Measurements from ENCODE around the gene KIF3A. TPM values are rescaled to one million over a fixed set of nuclear protein-coding genes. Genes with fewer than 3 reads are reported as not detected.

KIF3A gene
- total RNA-seq, 6 experiments from 2014 or later, result 1.3 to 4.2 (median 2.1) TPM

GRCh38 chr5:132773114-132773513, 35.8 kb upstream of the KIF3A start:
- no peaks in the 10 kb centered on the region for H3K9me3 ChIP-seq
- peaks cover 0 to 5% (median 0%) of the 10 kb centered on the region in 4 donors for H3K4me1 ChIP-seq
- no peak for DNase-seq
- WGBS (ENCODE audit: insufficient coverage, low coverage, low lambda C conversion rate, missing lambda C conversion rate), result 100% methylated on average over 2 of the region's 5 CpGs
- no peak for ATAC-seq
- H3K4me3 ChIP-seq, result no peak overlapping the region
- H3K27me3 ChIP-seq, result no peaks in the 10 kb centered on the region
- H3K36me3 ChIP-seq, result no peaks in the 10 kb centered on the region
- TF ChIP-seq CTCF (IDR thresholded peaks at IDR 0.05) (no peak), POLR2A (IDR thresholded peaks at IDR 0.05) (no peak)
- intact Hi-C loops (cut with DNase I), result no loop called here
- H3K27ac ChIP-seq, result no peak overlapping the region

DNA sequence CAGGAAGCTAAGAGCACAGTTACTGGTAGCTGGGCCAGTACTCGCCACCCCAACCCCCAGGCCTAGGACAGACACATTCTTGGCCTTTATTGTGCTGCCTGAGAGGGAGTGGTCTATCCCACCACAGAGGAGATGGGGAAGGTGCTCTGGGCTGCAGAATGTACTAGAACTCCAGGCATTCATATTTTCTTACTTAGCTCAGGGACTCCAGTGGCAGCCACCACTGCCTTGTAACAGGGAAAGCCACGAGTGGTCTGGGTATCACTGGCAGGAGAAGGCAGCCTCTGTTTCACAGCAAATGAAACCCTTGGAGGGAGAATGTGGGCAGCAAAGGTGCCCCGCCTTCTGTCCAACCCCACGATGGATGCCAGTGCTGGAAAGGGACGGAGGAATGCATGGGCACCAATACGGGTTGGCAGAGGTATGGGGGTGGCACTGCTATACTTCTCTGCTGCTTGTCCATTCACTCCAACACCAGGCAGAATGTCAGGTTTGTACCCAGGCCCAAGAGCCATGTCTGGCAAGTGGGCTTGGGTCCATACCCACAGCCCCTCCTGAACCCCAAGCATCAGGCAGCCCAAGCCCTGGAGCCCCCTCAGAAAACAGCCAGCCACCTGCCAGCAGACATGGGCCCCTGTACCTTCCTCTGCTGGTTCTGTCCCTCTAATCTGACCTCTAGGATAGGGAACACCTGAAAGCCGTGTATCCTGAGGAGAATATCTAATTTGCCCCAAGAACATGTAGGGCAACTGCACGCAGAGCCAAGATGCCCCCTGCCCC, 35.1 kb upstream of the KIF3A start:
- ATAC-seq (no peak), DNase-seq (no peak)
- intact Hi-C loops (cut with DNase I), result no loop called here
- no peaks in the 10 kb centered on the region for H3K4me1 ChIP-seq
- TF ChIP-seq CTCF (IDR thresholded peaks at IDR 0.05) (no peak), POLR2A (IDR thresholded peaks at IDR 0.05) (no peak)
- no peak overlapping the region for H3K4me3 ChIP-seq
- no peaks in the 10 kb centered on the region for H3K9me3 ChIP-seq
- WGBS (ENCODE audit: insufficient coverage, low coverage, low lambda C conversion rate, missing lambda C conversion rate), result 89% methylated on average over 4 of the region's 8 CpGs
- H3K27ac ChIP-seq, result no peak overlapping the region
- no peaks in the 10 kb centered on the region for H3K27me3 ChIP-seq
- no peaks in the 10 kb centered on the region for H3K36me3 ChIP-seq

- Histone ChIP-seq H3K4me1 (no peaks in the 10 kb centered on the region), H3K9me3 (no peaks in the 10 kb centered on the region), H3K36me3 (no peaks in the 10 kb centered on the region), H3K27me3 (no peaks in the 10 kb centered on the region), H3K27ac (peak overlapping the region in 1 of 3 donors; percentile 13), H3K4me3 (no peak overlapping the region)
- TF ChIP-seq POLR2A (IDR thresholded peaks at IDR 0.05), result no peak
- no peak for TF ChIP-seq CTCF (IDR thresholded peaks at IDR 0.05)
- intact Hi-C loops (cut with DNase I), result no loop called here
- 73% methylated on average over 6 of the region's 8 CpGs for WGBS (ENCODE audit: insufficient coverage, low coverage, low lambda C conversion rate, missing lambda C conversion rate)
- peak in 1 of 4 donors; percentile 13 for ATAC-seq
- DNase-seq, result no peak
Observed at GRCh38 chr5:132771503-132771998, 34.2 kb upstream of the KIF3A start.

DNA sequence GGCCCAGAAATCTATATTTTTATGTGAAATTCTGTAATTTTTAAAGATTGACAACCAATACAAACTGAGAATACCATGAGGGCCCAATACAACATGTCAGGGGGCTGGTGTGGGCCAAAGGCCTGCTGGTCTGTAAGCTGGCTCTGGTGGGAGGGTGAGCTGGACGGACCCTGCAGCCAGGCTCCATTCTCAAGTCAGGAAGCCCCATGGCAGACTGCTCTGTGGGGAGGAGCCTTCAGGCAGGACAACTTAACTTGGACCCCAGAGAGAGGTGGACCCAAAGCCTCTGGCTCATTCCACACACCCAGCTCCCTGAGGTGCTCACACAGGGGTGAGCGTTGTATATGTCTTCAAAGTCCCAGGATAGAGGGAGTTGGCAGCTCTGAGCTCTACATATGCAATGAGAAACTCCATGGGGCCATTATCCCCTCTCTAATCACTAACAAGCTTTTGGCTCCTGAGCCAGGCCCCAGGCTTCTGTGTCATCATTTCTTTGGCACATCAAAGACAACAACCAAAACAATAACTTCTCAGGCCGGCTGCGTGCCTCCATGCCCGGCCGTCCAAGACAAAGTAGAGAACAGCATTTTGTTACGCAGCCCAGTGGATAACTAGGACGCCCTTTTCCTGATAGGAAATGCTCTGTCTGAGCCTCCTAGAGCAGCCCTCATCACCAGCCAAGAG, 33.3 kb upstream of the KIF3A start:
- no peaks in the 10 kb centered on the region for H3K4me1 ChIP-seq
- DNase-seq (no peak), ATAC-seq (no peak)
- no peak for TF ChIP-seq POLR2A (IDR thresholded peaks at IDR 0.05)
- TF ChIP-seq CTCF (IDR thresholded peaks at IDR 0.05), result no peak
- H3K27ac ChIP-seq, result peak overlapping the region in 1 of 3 donors; percentile 13
- H3K36me3 ChIP-seq, result no peaks in the 10 kb centered on the region
- 76% methylated on average over 5 of the region's 8 CpGs for WGBS (ENCODE audit: insufficient coverage, low coverage, low lambda C conversion rate, missing lambda C conversion rate)
- no peaks in the 10 kb centered on the region for H3K9me3 ChIP-seq
- H3K4me3 ChIP-seq, result no peak overlapping the region
- no peaks in the 10 kb centered on the region for H3K27me3 ChIP-seq
- intact Hi-C loops (cut with DNase I), result no loop called here
